Heart right ventricle (tissue), 16 donors: Measurements from ENCODE around the gene PBX4. TPM values are rescaled to one million over a fixed set of nuclear protein-coding genes. Genes with fewer than 3 reads are reported as not detected.

ENCODE experiments used
- ATAC-seq, 8 donors: fragments of 200-7000 bp; cut with Tn5 transposase; one replicate each; pipeline ENCODE4 v1.9.1; 2020; ENCODE audit warnings: mild to moderate bottlenecking in 8 of 8, moderate library complexity in 8 of 8, moderate number of reproducible peaks in 1 of 8
- DNase-seq, 2 donors: peaks; one replicate each; pipeline ENCODE4 v3.0.0-alpha.2; 2020
- H3K27ac ChIP-seq, 10 donors: fragments of 200-600 bp; sonication (generic) in 2 of 10; one replicate each; pipeline versions ENCODE4 v1.5.0 to v1.8.0; 2020 to 2022; ENCODE audit warnings: mild to moderate bottlenecking in 3 of 10
- H3K27me3 ChIP-seq, 7 donors: fragments of 200-600 bp; one replicate each; pipeline ENCODE4 v1.8.0; 2021 to 2022; ENCODE audit warnings: mild to moderate bottlenecking in 2 of 7
- H3K36me3 ChIP-seq, 9 donors: fragments of 200-600 bp; sonication (generic) in 1 of 9; one replicate each; pipeline versions ENCODE4 v1.5.0 to v1.8.0; 2020 to 2022; ENCODE audit warnings: mild to moderate bottlenecking in 2 of 9
- H3K4me1 ChIP-seq, 9 donors: fragments of 200-600 bp; sonication (generic) in 1 of 9; one replicate each; pipeline versions ENCODE4 v1.5.0 to v1.8.0; 2020 to 2022; ENCODE audit warnings: mild to moderate bottlenecking in 4 of 9
- H3K4me3 ChIP-seq, 10 donors: fragments of 200-600 bp; sonication (generic) in 2 of 10; one replicate each; pipeline versions ENCODE4 v1.5.0 to v1.8.0; 2020 to 2022; ENCODE audit warnings: mild to moderate bottlenecking in 7 of 10, moderate library complexity in 2 of 10
- H3K9me3 ChIP-seq, 11 donors: fragments of 200-600 bp in 10 of 11; sonication (generic) in 2 of 11; one replicate each; pipeline versions ENCODE4 v1.5.0 to v1.8.0; 2013 to 2022; ENCODE audit warnings: mild to moderate bottlenecking in 2 of 11, control low read depth in 1 of 11, moderate library complexity in 1 of 11
- WGBS, 2 donors: extraction: QIAGEN DNeasy Blood & Tissue Kit; methylation state at CpG; one replicate each; pipeline ENCODE4 v1.1.7; 2013; ENCODE audit warnings: inconsistent platforms in 1 of 2; 5-methylcytosine and 5-hydroxymethylcytosine counted together
- intact Hi-C, 10 donors: fragments of 100-400 bp; cut with DNase I; formaldehyde crosslinking; loops; one replicate each; pipeline versions ENCODE4 v1.11.1 to v1.14.2; 2022
- polyA plus RNA-seq, 2 donors: library from polyadenylated mRNA; stranded (reverse); fragments of 200-250 nt; gene quantifications; one replicate each; pipeline ENCODE4 v1.2.3, GENCODE V29; 2013
- total RNA-seq, 10 donors: library from RNA; stranded (reverse); fragmentation: NEBNext Ultra II Directional in 3 of 10; extraction: Animal tissue kit (Norgen Biotek cat#: 25700) in 3 of 10; gene quantifications; one replicate each; pipeline versions ENCODE4 v1.2.1 to v1.2.4, GENCODE V29; 2021 to 2023
- TF ChIP-seq, protein P1 (sequence below), 9 donors: fragments of 200-600 bp; sonication (generic) in 2 of 9; IDR thresholded peaks; one replicate each; pipeline versions ENCODE4 v1.5.0 to v1.8.0; 2021 to 2022; ENCODE audit warnings: antibody characterized with exemption in 9 of 9, mild to moderate bottlenecking in 5 of 9, moderate library complexity in 1 of 9
- donor health status: Arrhythmogenic right ventricular cardiomyopathy.
- donor health status: ischemic (EF 13 %, LVEDD 7.1; RV severe dilation, severe dysfunction).
- donor health status: healthy with polysubstance abuse.
- donor health status: DM: no; HTN: yes; CAD: no.
- donor health status: DM: no; HTN: no; CAD: no.
- donor health status: ischemic (EF 25% LVEDD 6.9; RV normal size, moderate dysfunction).
- donor health status: ischemic (EF 25% LVEDD 5.7; RV mildly dilated, moderate dysfunction).
- donor health status: healthy.
- donor health status: DM: yes; HTN: yes; CAD: no.
- donor health status: Ischemic cardiomyopathy.
- donor health status: ischemic (EF 35%, LVEDD 5.7; RV mildly dilated, moderate dysfunction).
- donor health status: nonischemic (EF 11% LVEDD 7.7; RV severe dilation, severe dysfunction).
- donor health status: DM: yes; HTN: yes; CAD: no.
- donor health status: PGD.
- donor health status: ischemic (EF 29% LVEDD 5.4; RV normal size, mild dysfunction).
- donor health status: nonischemic (EF 23%, LVEDD 6.1; RV moderate dilation, normal function).

The PBX4 gene
- total and polyA plus RNA-seq, 12 donors, result 0.06 to 1.2 (median 0.36) TPM; not detected in 7

DNA sequence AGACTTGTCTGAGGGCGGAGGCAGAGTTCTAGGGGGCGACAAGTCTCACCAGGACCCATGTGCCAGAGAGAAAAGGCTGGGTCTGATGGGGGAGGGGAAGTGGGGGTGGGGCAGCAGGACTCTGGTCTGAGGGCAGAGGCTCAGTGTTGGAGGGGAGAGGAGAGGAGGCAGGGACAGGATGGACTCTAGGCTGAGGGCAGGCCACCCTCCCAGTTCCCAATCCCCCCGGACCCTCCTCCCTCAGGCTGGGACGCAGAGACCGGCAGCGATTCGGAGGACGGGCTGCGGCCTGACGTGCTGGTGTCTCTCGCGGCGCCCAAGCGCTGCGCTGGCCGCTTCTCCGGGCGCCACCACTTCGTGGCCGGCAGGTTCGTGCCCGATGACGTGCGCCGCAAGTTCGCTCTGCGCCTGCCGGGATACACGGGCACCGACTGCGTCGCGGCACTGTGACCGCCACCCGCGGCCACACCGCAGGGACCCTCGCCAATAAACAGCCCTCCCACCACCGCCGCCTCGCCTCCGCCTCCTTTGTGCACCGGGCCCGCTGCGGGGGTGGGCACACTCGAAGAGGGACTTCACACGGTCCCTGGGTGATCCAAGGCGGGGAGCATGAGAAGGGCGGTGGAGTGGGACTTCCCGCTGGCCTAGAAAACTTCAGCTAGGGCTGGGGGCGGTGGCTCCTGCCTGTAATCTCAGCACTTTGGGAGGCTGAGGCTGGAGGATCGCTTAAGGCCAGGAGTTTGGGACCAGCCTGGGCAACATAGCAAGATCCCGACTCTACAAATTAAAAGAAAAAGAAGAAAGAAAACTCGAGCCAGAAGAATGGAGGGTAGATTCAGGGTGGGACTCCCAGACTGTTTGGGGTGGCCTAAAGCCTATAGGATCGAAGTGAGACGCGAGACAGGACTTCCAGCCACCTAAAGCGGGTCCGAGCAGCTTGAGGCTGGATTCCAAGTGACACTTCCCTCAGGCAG, 81.1 kb downstream of the PBX4 start:
- Histone ChIP-seq H3K27me3 (peaks cover 4 to 57% (median 44%) of the 10 kb centered on the region in 7 donors), H3K27ac (no peak overlapping the region), H3K4me1 (peaks cover 9 to 40% (median 26%) of the 10 kb centered on the region in 9 donors), H3K4me3 (peak overlapping the region in 2 of 10 donors; percentile 19 to 47), H3K9me3 (no peaks in the 10 kb centered on the region), H3K36me3 (no peaks in the 10 kb centered on the region)
- DNase-seq (no peak), ATAC-seq (peak in 1 of 8 donors; percentile 13)
- WGBS, 2 donors, result 36 to 42% methylated on average over 55 to 59 of the region's 59 CpGs
- TF ChIP-seq, protein P1, sequence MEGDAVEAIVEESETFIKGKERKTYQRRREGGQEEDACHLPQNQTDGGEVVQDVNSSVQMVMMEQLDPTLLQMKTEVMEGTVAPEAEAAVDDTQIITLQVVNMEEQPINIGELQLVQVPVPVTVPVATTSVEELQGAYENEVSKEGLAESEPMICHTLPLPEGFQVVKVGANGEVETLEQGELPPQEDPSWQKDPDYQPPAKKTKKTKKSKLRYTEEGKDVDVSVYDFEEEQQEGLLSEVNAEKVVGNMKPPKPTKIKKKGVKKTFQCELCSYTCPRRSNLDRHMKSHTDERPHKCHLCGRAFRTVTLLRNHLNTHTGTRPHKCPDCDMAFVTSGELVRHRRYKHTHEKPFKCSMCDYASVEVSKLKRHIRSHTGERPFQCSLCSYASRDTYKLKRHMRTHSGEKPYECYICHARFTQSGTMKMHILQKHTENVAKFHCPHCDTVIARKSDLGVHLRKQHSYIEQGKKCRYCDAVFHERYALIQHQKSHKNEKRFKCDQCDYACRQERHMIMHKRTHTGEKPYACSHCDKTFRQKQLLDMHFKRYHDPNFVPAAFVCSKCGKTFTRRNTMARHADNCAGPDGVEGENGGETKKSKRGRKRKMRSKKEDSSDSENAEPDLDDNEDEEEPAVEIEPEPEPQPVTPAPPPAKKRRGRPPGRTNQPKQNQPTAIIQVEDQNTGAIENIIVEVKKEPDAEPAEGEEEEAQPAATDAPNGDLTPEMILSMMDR (IDR thresholded peaks at IDR 0.05), result no peak
- intact Hi-C loops, result loop anchor here in 4 of 10 donors (10.0 kb wide), 3 partner anchors 397 to 427 kb away; no protein-coding TSS in a partner anchor

DNA sequence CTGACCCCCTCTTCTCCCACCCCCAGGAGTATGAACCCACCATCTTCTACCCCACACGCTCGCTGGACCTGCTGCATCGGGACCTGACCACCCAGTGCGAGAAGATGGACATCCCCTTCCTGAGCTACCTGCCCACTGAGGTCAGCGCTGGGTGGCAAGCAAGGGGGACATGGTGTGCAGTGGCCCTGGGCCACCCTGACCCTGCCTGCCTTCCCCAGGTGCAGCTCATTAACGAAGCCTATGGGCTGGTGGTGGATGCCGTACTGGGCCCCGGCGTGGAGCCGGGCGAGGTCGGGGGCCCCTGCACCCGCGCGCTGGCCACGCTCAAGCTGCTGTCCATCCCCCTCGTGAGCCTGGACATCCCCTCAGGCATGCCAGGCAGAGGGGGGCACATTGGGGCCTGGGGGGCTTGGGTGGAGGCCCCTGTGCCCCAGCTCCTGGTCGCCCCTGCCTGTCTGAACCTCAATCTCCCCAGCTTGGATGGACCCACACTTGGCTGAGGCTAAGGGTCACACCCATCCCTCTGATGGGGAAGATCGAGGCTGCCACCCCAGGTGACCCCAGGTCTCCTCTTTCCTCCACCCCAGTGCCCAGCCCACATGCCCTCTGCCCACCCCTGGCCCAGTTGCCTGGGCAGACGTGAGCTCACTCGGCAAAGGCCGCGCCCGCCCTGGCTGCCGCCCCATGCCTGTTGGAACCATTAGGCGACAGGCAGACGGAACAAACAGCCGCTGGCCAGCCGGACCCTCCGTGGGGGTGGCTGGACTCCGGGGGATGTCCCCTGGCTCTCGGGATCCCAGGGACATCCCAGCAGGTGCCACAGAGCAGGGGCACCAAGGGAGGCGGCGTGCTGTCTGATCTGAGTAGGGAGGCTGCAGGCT, 82.9 kb downstream of the PBX4 start:
- TF ChIP-seq, protein P1 (IDR thresholded peaks at IDR 0.05), result no peak
- WGBS, 2 donors, result 90% methylated on average over 34 of the region's 34 CpGs

DNA sequence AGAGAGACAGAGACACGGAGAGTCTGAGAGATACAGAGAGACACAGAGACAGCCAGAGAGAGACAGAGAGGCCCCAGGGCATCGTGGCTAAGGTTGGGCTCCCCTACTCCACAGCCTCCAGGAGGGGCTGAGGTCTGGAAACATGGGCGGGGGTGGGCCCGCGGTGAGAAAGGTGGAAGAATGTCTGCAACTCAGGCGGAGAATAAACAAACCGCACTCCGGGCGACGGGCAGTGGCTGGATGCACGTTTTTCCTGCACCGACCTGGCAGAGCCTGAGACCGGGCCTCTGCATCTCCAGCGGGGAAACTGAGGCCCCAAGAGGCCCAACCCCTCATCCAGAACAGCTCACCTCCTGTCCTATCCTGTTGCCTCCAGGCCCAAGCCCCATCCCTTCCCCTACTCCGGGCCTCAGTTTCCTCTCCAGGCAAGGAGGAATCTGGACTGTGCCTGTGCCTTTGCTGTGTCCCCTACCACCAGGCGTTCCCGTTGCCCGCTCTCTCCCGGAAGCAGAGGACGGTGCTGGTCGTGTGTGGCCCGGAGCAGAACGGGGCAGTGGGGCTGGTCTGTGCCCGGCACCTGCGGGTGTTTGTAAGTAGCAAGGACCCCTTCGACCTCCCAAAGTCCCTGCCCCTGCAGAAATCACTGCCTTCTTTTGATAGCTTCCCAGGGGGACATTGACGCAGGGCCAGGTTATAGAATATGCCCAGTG, 83.8 kb downstream of the PBX4 start:
- H3K4me1 ChIP-seq, result peaks cover 9 to 30% (median 25%) of the 10 kb centered on the region in 9 donors
- peaks cover 0 to under 1% (median 0%) of the 10 kb centered on the region in 9 donors for H3K36me3 ChIP-seq
- no peaks in the 10 kb centered on the region for H3K9me3 ChIP-seq
- peaks cover 0 to 31% (median 17%) of the 10 kb centered on the region in 7 donors for H3K27me3 ChIP-seq
- intact Hi-C loops, result loop anchor here in 9 of 10 donors (2.0 to 10.0 kb wide), 6 partner anchors 106 to 430 kb away; partner anchors contain the start of gene GMIP (in 3 of the 9)
- ATAC-seq, result no peak
- WGBS, 2 donors, result 85 to 86% methylated on average over 27 of the region's 27 CpGs
- H3K27ac ChIP-seq, result no peak overlapping the region
- H3K4me3 ChIP-seq, result no peak overlapping the region
- TF ChIP-seq, protein P1 (IDR thresholded peaks at IDR 0.05), result no peak
- no peak for DNase-seq

More for the DNA sequence above, 82.9 kb downstream of the PBX4 start:
- H3K27me3 ChIP-seq, result peaks cover 0 to 40% (median 26%) of the 10 kb centered on the region in 7 donors
- no peaks in the 10 kb centered on the region for H3K36me3 ChIP-seq
- intact Hi-C loops, result loop anchor here in 5 of 10 donors (2.0 to 10.0 kb wide), 4 partner anchors 105 to 429 kb away; no protein-coding TSS in a partner anchor
- ATAC-seq (no peak), DNase-seq (no peak)
- no peaks in the 10 kb centered on the region for H3K9me3 ChIP-seq
- H3K4me3 ChIP-seq, result no peak overlapping the region
- peaks cover 9 to 37% (median 21%) of the 10 kb centered on the region in 9 donors for H3K4me1 ChIP-seq
- H3K27ac ChIP-seq, result no peak overlapping the region
